OCI-LY7 (cell line): ENCODE data around the gene CAMK1. TPM values are rescaled to one million over a fixed set of nuclear protein-coding genes. Genes with fewer than 3 reads are reported as not detected.
"Not testable (repeated sequence)": the region's sequence is repeated elsewhere in the genome, so short reads cannot be mapped to it uniquely, and the experiment has no call there.

Experiments
- BruUV-seq: library from RNA; stranded (reverse); fragments of 400-500 nt; replicated peaks from 2 replicates; lab custom pipeline; 2021; lab: Mats Ljungman, UMichigan
- CTCF ChIA-PET: fragments of 300-600 bp; sonication (Branson Sonifier 250); formaldehyde crosslinking; loops from one replicate; lab custom pipeline; 2022; ENCODE audit warnings: antibody characterized with exemption; ENCODE audit not compliant: unreplicated experiment; lab: Charles Lee
- POLR2A ChIA-PET: fragments of 300-600 bp; sonication (Branson Sonifier 250); formaldehyde crosslinking; loops from one replicate; lab custom pipeline; 2022; ENCODE audit warnings: antibody characterized with exemption; lab: Charles Lee
- DNase-seq: peaks from one replicate; pipeline ENCODE4 v3.0.0-alpha.2; 2015; ENCODE audit warnings: low spot score
- H2AFZ ChIP-seq: fragments of 200-600 bp; sonication (generic), shearing (Covaris generic); 2 replicates; pipeline ENCODE4 v1.6.1; 2014; ENCODE audit warnings: mild to moderate bottlenecking, antibody characterized with exemption, low read length, moderate library complexity
- H3K27ac ChIP-seq: fragments of 200-600 bp; sonication (generic); 2 replicates; pipeline ENCODE4 v1.5.1; 2014; ENCODE audit warnings: mixed run types, low read depth, mild to moderate bottlenecking, moderate library complexity, low read length, inconsistent platforms; ENCODE audit not compliant: poor library complexity, severe bottlenecking
- H3K36me3 ChIP-seq: fragments of 200-600 bp; sonication (generic); 2 replicates; pipeline ENCODE4 v1.6.1; 2014; ENCODE audit warnings: mild to moderate bottlenecking, antibody characterized with exemption, low read length, moderate library complexity, mixed read lengths; ENCODE audit not compliant: insufficient read depth
- H3K4me1 ChIP-seq: fragments of 200-600 bp; sonication (generic); 2 replicates; pipeline ENCODE4 v1.5.1; 2014; ENCODE audit warnings: mild to moderate bottlenecking, low read length; ENCODE audit not compliant: insufficient read depth, poor library complexity, severe bottlenecking
- H3K4me2 ChIP-seq: fragments of 200-600 bp; sonication (generic); 2 replicates; pipeline ENCODE4 v1.6.1; 2014; ENCODE audit warnings: mild to moderate bottlenecking, low read length
- H3K4me3 ChIP-seq: fragments of 200-600 bp; sonication (generic); 2 replicates; pipeline ENCODE4 v1.5.1; 2014; ENCODE audit warnings: mild to moderate bottlenecking, low read depth, low read length; ENCODE audit not compliant: poor library complexity, severe bottlenecking
- H3K79me2 ChIP-seq: fragments of 200-600 bp; sonication (generic); 2 replicates; pipeline ENCODE4 v1.6.1; 2016; ENCODE audit warnings: low read depth, mild to moderate bottlenecking, low read length, moderate library complexity, mixed read lengths; ENCODE audit not compliant: insufficient read depth
- H3K9me2 ChIP-seq: fragments of 200-600 bp; sonication (generic); 2 replicates; pipeline ENCODE4 v1.6.1; 2016; ENCODE audit warnings: mild to moderate bottlenecking, low read length, mixed read lengths; ENCODE audit not compliant: insufficient read depth
- H3K9me3 ChIP-seq: fragments of 200-600 bp; sonication (generic); 2 replicates; pipeline ENCODE4 v1.6.1; 2014; ENCODE audit warnings: mild to moderate bottlenecking, mixed run types, low read length, mixed read lengths
- H4K20me1 ChIP-seq: fragments of 200-600 bp; sonication (generic); 2 replicates; pipeline ENCODE4 v1.6.1; 2014; ENCODE audit warnings: mild to moderate bottlenecking, antibody characterized with exemption, low read length, moderate library complexity, mixed read lengths; ENCODE audit not compliant: insufficient read depth
- EZH2phosphoT487 ChIP-seq: fragments of 200-600 bp; sonication (generic); IDR thresholded peaks from 2 replicates; pipeline ENCODE4 v1.6.1; 2018; ENCODE audit warnings: low read depth, borderline replicate concordance, mild to moderate bottlenecking, mixed run types, antibody characterized with exemption, low read length, moderate library complexity, mixed read lengths
- intact Hi-C: fragments of 100-400 bp; cut with micrococcal nuclease; formaldehyde crosslinking; loops from one replicate; pipeline ENCODE4 v1.10.0; 2022; ENCODE audit not compliant: unreplicated experiment
- total RNA-seq, 2 experiments: library from RNA; depleted of rRNA in 1 of 2; stranded (reverse); fragments of >200 nt in 1 of 2; shearing (Covaris generic) in 1 of 2; gene quantifications; 2 replicates each; pipeline ENCODE4 v1.2.3, GENCODE V29; 2014 to 2022
- TF ChIP-seq, protein P1 (sequence below): fragments of 200-600 bp; sonication (generic); conservative IDR thresholded peaks from 2 replicates; pipeline ENCODE4 v1.5.1; 2014; ENCODE audit warnings: mild to moderate bottlenecking, antibody characterized with exemption, low read length, moderate library complexity, mixed read lengths

CAMK1 gene
- total RNA-seq, 2 experiments from 2014 or later = not detected

DNA sequence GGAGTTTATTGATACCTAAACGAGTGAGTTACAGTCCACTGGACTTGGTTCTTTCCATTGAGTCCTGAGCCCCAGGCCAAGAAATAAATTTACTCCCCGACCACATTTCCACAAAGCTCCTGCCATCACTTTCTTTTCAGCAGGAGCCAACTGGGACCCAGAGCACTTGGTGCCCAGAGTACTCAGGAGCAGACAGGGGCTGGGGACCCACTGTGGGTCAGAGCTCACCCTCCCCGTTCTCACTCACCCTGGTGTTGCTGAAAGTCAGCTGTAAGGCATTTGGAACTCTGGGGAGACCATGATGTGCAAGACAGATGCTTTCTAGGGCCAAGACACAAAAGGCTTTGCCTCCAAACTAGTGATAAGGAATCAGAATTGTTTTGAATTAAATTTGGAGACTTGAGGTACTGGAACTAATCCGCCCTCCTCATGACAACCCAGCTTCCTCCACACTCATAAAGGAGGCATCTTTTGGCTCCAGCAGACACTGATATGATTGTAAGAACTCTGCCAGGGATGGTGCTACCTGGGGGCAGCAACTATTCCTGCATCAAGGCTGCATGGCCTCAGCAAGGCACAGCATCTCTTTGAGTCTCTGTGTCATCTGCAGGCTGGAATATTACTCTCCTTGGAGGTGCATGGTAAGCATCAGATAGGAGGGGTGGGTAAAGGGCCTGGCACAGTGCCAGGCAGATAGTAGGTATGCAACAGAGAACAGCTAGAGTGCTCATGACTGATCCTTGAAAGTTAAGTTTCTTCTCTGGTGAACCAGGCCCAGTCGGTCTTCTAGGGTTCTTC lies 7.3 kb upstream of the CAMK1 start:
- POLR2A ChIA-PET = interaction anchor here (0.5 kb wide), 2 partner anchors 16 to 111 kb away, joined by 3 read pairs; partner anchors contain the start of gene ARPC4
- H2AFZ ChIP-seq = no peak overlapping the region
- no peak for DNase-seq
- no peak overlapping the region for H3K4me3 ChIP-seq
- intact Hi-C loops = no loop called here
- CTCF ChIA-PET = no interaction called here
- H3K27ac ChIP-seq = no peak overlapping the region
- BruUV-seq = no TSS peak
- H4K20me1 ChIP-seq = no peaks in the 10 kb centered on the region
- peaks cover 41% of the 10 kb centered on the region for H3K4me1 ChIP-seq
- H3K9me2 ChIP-seq = no peaks in the 10 kb centered on the region
- no peaks in the 10 kb centered on the region for H3K9me3 ChIP-seq
- H3K36me3 ChIP-seq = peaks cover 20% of the 10 kb centered on the region
- no peak overlapping the region for H3K4me2 ChIP-seq
- H3K79me2 ChIP-seq = no peaks in the 10 kb centered on the region
- TF ChIP-seq EZH2phosphoT487 = no peak
- TF ChIP-seq, protein P1, sequence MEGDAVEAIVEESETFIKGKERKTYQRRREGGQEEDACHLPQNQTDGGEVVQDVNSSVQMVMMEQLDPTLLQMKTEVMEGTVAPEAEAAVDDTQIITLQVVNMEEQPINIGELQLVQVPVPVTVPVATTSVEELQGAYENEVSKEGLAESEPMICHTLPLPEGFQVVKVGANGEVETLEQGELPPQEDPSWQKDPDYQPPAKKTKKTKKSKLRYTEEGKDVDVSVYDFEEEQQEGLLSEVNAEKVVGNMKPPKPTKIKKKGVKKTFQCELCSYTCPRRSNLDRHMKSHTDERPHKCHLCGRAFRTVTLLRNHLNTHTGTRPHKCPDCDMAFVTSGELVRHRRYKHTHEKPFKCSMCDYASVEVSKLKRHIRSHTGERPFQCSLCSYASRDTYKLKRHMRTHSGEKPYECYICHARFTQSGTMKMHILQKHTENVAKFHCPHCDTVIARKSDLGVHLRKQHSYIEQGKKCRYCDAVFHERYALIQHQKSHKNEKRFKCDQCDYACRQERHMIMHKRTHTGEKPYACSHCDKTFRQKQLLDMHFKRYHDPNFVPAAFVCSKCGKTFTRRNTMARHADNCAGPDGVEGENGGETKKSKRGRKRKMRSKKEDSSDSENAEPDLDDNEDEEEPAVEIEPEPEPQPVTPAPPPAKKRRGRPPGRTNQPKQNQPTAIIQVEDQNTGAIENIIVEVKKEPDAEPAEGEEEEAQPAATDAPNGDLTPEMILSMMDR = no peak

DNA sequence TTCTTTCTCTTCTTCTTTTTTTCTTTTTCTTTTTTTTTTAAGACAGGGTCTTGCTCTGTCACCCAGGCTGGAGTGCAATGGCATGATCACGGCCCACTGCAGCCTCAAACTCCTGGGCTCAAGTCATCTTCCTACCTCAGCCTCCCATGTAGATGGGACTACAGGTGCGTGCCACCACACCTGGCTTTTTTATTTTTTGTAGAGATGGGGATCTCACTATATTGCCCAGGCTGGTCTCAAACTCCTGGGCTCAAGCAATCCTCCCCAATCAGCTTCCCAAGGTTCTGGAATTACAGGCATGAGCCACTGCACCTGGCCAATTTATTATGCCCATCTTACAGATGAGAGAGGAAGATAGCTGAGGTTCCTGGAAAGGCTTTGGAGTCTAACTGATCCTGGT lies 1.3 kb upstream of the CAMK1 start:
- CTCF ChIA-PET, H3K4me1 ChIP-seq, H3K4me2 ChIP-seq, intact Hi-C loops, H3K4me3 ChIP-seq, DNase-seq, H4K20me1 ChIP-seq, H2AFZ ChIP-seq, H3K27ac ChIP-seq, H3K36me3 ChIP-seq, H3K9me3 ChIP-seq, H3K9me2 ChIP-seq, H3K79me2 ChIP-seq, BruUV-seq: not testable (repeated sequence)
- POLR2A ChIA-PET = interaction anchor here (0.7 to 1.3 kb wide), 2 partner anchors 10 to 11 kb away, joined by 3 read pairs; no protein-coding TSS in a partner anchor

DNA sequence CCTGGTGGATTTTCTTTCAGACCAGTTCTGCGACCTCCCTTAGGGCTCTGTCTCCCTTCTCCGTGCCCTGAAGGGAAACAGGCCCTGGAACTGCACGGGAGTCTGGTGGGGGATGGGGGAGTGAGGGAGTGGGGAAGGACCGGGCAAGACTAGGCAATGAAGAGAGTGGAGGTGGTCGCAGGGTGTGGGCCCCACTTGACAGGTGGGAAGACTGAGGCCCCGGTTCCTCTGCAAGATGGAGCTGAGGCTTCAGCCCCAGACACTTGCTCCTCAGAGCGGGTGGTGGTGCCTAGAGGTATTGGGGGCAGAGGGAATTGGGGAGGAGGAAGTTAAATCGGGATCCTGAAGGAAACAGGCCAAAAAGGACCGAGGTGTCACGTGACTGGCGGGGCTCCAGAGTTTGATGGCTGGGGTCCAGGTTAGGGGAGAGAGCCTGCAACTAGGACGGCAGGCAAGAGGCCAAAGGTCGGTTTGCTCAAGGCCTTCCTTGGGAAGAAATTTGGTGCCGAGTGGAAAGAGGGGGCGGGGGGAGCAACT lies 597 bp upstream of the CAMK1 start:
- no peak overlapping the region for H3K4me2 ChIP-seq
- POLR2A ChIA-PET = no interaction called here
- intact Hi-C loops = no loop called here
- no peak overlapping the region for H3K27ac ChIP-seq
- H2AFZ ChIP-seq = no peak overlapping the region
- H3K9me3 ChIP-seq = no peaks in the 10 kb centered on the region
- CTCF ChIA-PET = no interaction called here
- H3K36me3 ChIP-seq = no peaks in the 10 kb centered on the region
- peaks cover 7% of the 10 kb centered on the region for H3K4me1 ChIP-seq
- TF ChIP-seq EZH2phosphoT487 = no peak
- TF ChIP-seq, protein P1 = no peak
- H3K4me3 ChIP-seq = no peak overlapping the region
- H4K20me1 ChIP-seq = no peaks in the 10 kb centered on the region
- DNase-seq = no peak
- H3K79me2 ChIP-seq = no peaks in the 10 kb centered on the region
- H3K9me2 ChIP-seq = no peaks in the 10 kb centered on the region
- no TSS peak for BruUV-seq
